ENCODE measurements around the gene ITPKB.
A peak's percentile ranks its signal among the peaks of the same experiment; 100 is the strongest.

The ITPKB gene

GRCh38 chr1:226702957-226703831 is 35.9 kb downstream of the ITPKB start:
- DNase-seq = peak; percentile 17

- no peak for DNase-seq
Measured at GRCh38 chr1:226702318-226702956, 36.6 kb downstream of the ITPKB start.

GRCh38 chr1:226700861-226701260 is 38.2 kb downstream of the ITPKB start:
- no peak for DNase-seq

- no peak for DNase-seq
Measured at GRCh38 chr1:226699166-226699565, 39.9 kb downstream of the ITPKB start.

- no peak for DNase-seq
Measured at GRCh38 chr1:226698659-226699058, 40.4 kb downstream of the ITPKB start.

GRCh38 chr1:226697929-226698544 is 41.0 kb downstream of the ITPKB start:
- no peak for DNase-seq

GRCh38 chr1:226697151-226697928 is 41.7 kb downstream of the ITPKB start:
- no peak for DNase-seq

GRCh38 chr1:226696547-226696946 is 42.5 kb downstream of the ITPKB start:
- no peak for DNase-seq

- no peak for DNase-seq
Measured at GRCh38 chr1:226695335-226695900, 43.7 kb downstream of the ITPKB start.

- no peak for DNase-seq
Measured at GRCh38 chr1:226692823-226693222, 46.3 kb downstream of the ITPKB start.

GRCh38 chr1:226692051-226692792 is 46.9 kb downstream of the ITPKB start:
- no peak for DNase-seq

- no peak for DNase-seq
Measured at GRCh38 chr1:226691247-226691646, 47.8 kb downstream of the ITPKB start.

GRCh38 chr1:226690460-226690982 is 48.6 kb downstream of the ITPKB start:
- no peak for DNase-seq

- no peak for DNase-seq
Measured at GRCh38 chr1:226688808-226689207, 50.3 kb downstream of the ITPKB start.

GRCh38 chr1:226688056-226688748 is 50.9 kb downstream of the ITPKB start:
- DNase-seq = no peak

GRCh38 chr1:226687426-226687825 is 51.7 kb downstream of the ITPKB start:
- no peak for DNase-seq

GRCh38 chr1:226686440-226687425 is 52.3 kb downstream of the ITPKB start:
- DNase-seq = no peak

GRCh38 chr1:226685196-226685820 is 53.8 kb downstream of the ITPKB start:
- DNase-seq = no peak

- DNase-seq = no peak
Measured at GRCh38 chr1:226684026-226684425, 55.1 kb downstream of the ITPKB start.

All from NCI-H226 (cell line).